Keratinocyte (primary cell): Measurements from ENCODE around the gene HPCAL1.

Source experiments
- CTCF ChIP-seq, 3 experiments: IDR thresholded peaks in 1 of 3; conservative IDR thresholded peaks in 1 of 3; optimal IDR thresholded peaks in 1 of 3; 2 replicates in 2 of 3; 3 replicates in 1 of 3; pipeline versions ENCODE3 to v1.5.1; 2011; ENCODE audit warnings: low read length in 3 of 3, mild to moderate bottlenecking in 3 of 3, moderate library complexity in 2 of 3, control low read depth in 1 of 3, inconsistent platforms in 1 of 3; ENCODE audit not compliant: insufficient read depth in 2 of 3; ENCODE audit errors: extremely low read depth in 1 of 3
- EZH2 ChIP-seq: IDR thresholded peaks from one replicate; pipeline ENCODE4 v1.6.1; 2012; ENCODE audit warnings: inconsistent platforms, mild to moderate bottlenecking, low read length, moderate library complexity

GRCh38 chr2:10397297-10397875, 94.7 kb downstream of the HPCAL1 start:
- TF ChIP-seq CTCF (optimal IDR thresholded peaks at IDR 0.05 in 1 of 3, IDR thresholded peaks at IDR 0.05 in 1 of 3, conservative IDR thresholded peaks at IDR 0.05 in 1 of 3; ENCODE audit: extremely low read depth in 1 of 3, insufficient read depth in 2 of 3, low read length in 3 of 3) = no peak
- TF ChIP-seq EZH2 = no peak
